SW480 (cell line): Measurements from ENCODE around the gene ADAM15.

Source experiments
- DNase-seq: peaks from one replicate; pipeline ENCODE4 v3.0.0-alpha.2; 2016; ENCODE audit warnings: low spot score

The ADAM15 gene

DNA sequence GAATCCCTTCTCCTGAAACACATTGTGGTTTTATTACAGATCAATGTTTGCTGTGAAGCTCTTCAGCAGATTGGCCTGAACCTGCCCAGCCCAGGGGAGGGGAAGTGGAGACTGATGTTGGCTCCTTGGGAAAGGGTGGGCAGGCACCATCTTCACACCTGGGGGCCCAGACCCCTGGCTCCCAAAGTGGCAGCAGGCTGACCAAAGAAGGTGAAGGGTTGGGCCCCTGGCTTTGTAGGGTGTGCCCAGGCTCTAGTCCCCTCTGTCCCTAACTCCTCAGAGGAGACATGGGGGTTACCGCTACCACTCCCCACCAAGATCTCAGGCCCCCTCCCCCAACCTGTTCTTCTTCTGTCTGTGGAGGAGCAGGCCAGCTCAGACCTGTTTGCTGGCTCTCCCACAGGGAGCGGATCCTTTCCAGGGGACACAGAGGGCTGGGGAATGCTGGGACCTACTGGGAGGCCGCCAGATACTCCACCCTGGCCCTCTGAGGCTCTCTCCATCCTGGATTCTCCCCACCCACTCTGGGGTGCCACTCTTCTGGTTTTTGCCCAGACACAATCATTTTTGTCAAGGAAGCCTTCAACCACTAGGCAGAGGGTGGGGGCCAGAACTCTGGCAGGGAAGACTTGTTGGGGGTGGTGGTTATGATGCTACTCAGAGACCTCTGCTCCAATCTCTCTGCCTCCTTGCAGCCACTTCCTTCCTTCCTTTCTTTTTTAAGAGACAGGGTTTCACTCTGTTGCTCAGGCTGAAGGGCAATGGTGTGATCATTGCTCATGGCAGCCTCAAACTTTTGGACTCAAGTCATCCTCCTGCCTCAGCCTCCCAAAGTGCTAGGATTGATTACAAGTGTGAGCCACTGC lies 22.5 kb downstream of the ADAM15 start:
- DNase-seq: no peak

DNA sequence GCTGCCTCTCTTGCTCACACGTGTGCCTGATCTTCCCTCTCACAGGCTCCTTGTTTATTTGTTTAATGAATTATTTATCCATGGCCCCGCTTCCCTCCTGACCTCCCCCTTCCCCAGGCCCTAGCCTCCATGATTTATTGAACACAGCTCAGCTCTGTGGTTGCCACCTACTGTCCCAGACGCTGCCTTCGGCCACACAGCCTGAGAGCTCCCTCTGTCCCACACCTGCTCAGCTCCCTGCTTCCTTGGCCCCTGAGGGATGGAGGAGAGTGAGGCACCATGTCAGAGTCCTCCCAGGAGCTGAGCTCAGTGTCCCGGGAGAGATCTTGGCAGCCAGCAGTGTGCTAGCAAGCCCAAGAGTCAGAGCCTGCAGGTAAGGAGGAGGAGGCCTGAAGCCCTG lies 24.4 kb downstream of the ADAM15 start:
- no peak for DNase-seq

DNA sequence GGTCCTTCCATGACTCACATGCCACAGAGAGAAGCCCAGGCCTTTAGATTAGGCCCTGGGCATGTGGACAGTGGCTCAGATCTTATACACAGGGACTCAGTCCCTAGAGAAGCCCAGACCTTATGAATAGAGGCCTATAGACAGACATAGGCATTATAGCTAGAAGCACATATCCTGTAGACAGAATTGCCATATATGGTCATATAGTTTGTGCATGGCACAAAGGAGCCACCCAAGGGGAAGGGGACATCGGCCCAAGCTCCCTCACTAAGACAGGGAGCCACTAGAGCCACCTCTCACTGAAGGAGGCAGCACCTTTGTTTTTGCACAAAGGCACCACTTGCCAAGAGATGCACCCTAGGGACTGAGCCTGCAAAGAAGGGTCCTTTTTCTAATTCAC lies 25.3 kb downstream of the ADAM15 start:
- no peak for DNase-seq

DNA sequence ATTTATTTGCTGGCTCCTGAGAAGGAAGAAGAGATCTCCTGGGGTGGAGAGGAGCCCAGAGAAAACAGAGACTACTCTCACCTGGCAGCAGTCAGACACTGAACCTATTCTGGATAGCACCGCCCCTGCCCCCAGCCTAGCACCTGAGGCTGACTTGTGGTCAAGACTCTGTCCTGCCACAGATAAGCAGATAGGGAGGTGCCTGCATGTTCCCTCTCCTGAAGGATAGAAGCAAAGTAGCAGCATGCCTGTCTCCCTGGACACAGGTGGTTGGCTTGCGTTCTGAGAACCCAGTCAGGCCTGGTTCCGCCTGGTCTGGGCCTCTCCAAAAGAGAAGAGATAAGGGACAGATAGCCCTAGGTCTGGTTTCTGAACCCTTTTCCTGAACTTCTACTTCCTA lies 26.2 kb downstream of the ADAM15 start:
- no peak for DNase-seq

DNA sequence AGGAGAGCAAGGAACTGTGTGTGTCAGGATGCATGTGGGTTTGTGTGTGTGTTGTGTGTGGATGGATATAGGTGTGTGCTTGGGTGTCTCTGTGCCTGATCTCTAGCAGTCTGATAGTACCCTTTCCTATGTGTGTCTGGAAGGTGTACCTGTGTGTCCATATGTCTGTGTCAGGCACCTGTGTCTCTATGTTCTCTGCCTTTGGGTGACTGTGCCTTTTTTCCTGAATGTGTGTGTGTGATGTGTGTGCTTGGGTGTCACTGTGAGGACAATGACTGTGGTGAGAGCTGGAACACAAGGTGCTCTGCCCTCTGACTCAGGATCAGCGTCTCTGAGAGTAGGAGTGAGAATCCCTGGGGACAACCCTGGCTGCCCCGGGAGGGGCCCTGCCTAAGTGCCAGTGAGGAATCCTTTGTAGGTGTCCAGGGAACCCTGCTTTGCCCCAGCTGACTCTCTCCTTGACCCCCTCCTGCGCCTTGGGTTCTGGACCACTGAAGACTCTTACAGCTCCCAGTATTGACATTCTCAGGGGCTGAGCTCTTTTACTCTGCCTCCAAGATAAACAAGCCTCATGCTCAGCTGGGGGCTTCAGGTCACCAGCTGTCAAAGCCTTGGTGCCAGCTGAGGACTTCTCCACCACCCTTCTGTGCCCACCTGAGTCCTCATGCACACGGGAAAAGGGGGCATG lies 26.8 kb downstream of the ADAM15 start:
- DNase-seq: no peak

DNA sequence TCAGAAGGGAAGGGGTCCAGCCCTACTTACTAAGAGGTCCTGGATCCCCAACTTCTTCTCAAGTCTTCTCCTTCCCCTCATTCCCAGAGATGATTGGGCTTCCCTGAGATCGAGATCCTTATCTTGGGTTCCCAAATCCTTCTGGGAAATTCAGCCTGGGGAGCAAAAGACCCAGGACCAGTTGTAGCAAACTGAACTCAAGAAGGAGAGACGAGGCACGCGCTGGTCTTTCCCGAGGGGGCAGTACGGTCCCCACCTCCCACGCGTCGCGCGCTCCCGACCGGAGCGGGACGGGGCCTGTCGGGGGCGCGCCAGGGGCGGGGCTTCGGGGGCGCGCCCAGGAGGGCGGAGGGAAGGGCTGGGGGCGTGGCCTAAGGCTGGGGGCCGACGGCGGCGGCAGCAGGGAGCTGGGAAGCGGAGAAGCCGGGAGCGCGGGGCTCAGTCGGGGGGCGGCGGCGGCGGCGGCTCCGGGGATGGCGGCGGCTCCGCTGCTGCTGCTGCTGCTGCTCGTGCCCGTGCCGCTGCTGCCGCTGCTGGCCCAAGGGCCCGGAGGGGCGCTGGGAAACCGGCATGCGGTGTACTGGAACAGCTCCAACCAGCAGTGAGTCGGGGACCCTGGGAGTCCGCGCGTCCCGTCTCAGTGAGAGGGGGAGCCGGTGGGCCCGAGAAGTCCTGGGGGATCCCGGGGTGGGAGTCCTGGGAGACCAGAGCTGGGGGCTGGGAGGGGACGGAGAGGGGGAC lies 27.5 kb downstream of the ADAM15 start, which contains the start of gene EFNA3:
EFNA3 (plus strand) TSS at position 369 of the 741 bp plus-strand sequence; CDS start at position 474, 105 bp downstream.
- no peak for DNase-seq

DNA sequence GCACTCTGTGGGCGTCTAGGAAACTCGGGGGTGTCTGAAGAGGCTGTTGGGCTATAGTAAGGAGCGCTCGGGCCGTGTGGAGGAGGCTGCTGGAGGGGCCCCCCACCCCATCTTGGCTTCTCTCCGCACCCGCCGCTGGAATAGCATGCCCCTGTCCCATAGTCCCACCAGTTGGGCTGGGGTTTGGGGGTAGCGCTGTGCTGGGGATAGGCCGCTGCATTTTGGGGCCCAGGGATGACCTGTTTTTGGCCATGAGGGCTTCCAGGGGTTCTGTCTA lies 28.0 kb downstream of the ADAM15 start:
- DNase-seq: no peak

DNA sequence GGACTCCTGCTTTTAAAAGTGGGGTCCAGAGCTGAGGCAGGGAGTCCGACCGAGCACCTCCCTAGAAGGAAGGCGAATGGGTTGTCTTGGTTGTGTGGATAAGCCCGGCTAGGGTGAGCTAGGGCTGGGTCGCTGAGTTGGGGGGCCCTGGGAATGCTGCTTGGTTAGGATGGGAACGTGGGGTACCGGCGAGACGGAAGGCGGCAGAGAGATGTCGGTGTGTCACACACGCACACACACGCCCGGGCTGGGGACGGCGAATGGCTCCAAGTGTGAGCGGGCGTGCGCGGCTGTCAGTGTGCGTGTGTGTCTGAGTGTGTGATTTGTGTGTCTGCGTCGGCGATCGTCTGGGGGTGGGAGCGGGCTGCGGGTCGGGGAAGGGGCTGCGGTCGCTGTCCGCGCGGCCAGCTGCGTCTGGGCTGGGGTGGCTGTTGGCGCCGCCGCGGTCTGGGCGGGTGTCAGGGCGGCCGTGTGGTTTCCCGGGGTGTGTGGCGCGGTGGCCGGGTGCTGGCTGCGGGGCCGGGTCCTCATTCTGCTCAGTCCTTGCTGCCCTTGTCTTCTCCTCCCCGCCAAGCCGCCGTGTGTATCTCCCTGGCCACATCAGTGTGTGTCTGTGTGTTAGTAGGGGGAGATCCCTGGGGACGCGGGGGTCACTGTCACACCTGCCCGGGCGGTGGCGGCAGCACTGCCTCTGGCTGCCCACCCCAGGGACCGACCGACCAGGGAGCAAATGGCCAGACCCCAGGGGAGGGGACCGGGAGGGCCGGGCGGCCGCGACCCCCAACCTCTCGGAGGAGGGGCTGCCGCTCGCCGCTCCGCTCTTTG lies 28.6 kb downstream of the ADAM15 start:
- no peak for DNase-seq

DNA sequence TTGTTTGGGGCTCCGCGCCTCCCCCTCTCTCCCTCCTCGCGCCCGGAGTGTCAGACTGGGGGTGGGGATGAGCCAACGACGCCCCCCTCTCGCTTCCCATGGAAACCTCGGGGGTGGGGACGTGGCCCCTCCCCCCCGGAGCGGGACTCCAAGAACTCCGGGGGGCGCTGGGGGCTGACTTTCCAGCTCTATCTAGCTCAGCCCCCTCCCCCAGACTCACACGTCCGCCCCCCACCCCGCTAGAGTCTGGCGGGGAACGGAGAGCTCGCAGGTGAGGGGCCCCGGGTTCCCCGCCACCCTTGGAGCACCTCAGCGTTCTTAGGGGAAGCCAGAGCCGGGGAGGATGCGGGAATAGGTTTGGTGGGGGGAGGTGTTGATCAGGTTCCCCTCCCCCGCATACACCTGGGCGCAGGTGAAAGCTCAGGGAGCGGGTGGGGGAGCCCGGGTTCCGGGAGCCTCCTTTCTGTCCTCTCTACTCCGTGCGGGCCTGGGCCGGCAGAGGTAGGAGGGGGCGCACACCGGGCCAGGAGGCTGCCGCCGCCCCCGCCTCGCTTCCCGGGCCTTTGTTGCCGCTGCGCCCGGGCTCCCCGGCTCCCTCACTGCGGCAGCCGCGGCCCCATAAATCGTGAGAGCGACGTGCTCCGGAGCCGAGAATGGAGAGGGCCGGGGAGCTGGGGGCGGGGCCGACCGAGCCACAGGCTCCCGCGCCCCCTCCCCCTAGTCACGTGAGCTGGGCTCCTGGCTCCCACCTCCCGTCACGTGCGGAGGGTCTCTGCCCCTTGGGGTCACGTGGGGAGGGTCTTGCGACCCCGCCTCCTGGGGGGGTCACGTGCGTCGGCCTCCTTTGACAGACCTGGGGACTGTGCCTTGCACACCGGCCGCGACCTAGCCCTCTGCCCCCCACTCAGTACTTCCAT lies 29.5 kb downstream of the ADAM15 start:
- no peak for DNase-seq

DNA sequence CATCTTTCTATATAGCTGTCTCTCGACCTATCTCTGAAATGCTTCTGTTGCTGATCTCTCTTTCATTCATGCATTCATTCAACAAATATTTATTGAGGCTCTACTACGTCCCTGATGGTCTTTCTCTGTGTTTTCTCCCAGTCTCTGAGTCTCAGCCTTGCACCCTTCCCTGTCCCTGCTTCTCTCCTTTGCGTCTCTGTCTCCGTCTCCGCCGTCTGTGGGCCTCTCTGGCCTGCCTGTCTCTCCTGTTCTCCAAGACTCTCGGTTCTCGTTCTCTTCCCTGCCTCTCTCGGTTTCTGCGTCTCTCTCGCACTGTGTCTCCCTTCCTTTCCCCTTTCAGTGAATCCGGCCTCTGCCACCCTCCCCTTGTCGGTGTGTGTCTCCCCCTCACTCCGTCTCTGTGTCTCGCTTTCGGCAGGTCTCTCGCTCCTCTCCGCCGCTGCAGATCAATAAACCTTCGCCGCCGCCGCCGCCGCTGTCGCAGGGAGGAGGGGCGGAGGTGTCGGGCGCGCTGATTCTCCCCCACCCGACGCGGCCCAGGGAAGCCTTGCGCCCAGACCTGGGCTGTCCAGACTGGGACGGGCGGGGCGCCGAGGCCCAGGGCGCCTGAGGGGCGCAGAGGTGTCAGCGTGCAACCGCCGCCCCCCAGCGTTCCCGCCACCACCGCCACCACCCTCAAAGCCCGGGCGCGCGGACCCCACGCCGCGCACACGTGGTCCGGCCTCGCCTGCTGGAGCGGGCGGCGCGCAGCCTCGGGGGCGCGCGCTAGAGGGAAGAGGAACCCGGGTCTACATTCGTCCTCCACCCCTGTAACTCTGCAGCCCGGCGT lies 30.6 kb downstream of the ADAM15 start:
- DNase-seq: peak; percentile 41

DNA sequence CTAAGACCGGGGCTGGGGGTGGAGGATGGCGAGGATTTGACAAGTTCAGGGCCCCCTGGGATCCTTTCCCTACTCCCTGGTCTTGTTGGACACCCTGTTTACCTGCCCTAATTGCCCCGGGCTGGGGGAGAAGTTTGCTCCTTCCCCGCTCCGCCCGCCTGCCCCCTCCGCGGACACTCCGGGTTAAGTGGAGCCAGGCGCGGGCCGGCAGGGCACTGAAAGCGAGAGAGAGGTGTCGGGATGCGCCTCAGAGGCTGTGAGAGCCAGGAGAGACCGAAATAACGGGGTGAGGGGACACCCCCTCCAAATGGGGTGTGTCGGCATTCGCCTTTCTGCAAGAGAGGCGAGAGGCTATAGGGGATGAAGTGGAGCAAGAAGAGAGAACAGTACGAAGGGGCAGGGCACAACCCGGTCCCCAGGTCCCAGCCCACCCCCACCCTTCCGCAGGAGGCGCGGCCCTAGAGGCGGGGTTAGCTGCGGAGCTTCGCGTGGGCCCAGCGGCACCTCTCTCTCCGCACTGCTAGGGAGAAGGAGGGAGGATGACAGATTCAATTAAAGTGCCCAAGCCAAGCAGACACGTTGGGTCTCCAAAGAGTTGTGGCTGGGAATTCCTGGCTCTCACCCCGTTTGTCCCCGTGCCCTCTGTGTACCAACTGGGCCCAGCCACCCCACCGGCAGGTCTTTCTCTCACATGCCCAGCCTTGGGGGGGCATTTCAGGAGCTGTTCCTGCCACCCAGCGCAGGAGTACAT lies 31.4 kb downstream of the ADAM15 start:
- peak; percentile 71 for DNase-seq

DNA sequence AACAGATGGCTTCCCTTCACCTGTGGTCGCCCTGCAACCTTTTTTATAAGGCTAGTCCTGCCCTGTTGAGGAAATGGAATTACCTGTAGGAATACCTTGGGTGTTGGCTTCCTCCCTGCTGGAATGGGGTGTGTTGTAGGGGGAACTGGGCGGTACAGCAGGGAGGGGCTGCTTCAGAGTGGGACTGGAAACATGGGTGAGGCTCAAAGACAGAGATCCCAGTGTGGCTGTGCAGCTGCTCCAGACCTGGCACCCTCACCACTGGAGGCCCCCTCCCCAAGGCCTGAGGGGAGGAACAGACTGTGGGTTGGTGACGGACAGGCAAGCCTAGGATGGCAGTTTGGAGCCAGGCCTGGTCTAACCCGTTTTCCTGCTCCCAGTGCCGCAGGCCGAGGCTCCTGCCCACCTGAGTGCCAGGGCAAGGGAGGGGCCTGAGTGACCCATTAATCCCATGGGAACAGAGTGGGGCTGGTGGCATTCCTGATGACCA lies 32.0 kb downstream of the ADAM15 start:
- DNase-seq: peak; percentile 83

DNA sequence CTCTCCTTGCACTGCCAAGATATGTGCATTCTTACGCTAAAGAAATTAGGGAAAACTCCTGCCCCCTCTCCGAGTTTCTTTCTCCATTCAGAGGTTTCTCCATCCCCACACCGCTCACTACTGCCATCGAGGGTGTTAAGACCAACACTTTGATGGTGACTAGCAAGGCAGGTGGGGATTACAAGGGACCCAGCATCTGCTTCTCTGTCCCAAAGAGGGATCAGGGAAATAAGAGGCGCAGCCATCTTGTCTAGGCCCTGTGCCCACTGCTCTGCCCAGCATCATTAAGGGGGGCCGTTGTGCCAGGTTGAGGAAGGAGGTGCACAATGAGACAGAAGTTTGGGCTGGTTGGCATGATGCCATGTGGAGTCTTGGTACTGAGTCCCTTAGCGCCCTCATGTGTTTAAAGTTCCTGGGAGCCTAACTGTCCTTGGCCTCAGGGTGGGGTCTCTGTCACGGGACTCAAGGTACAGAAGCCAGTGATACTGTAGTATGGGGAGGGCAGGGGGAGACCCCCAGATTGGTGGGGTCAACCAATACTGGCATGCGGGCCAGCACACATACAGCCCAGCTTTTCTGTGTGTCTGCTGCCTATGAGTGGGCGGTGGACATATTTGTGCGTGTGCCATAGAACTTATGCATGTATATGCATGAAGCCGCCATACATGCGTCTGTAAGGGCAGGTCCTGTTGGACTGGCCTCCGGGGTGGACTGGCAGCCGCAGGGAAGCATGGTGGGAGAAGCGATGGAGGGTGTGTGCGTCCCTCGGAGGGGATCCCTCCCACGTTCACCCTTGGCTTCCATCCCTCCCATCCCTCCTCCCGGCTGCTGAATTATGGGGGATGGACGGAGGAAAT lies 33.0 kb downstream of the ADAM15 start:
- DNase-seq: peak; percentile 56

DNA sequence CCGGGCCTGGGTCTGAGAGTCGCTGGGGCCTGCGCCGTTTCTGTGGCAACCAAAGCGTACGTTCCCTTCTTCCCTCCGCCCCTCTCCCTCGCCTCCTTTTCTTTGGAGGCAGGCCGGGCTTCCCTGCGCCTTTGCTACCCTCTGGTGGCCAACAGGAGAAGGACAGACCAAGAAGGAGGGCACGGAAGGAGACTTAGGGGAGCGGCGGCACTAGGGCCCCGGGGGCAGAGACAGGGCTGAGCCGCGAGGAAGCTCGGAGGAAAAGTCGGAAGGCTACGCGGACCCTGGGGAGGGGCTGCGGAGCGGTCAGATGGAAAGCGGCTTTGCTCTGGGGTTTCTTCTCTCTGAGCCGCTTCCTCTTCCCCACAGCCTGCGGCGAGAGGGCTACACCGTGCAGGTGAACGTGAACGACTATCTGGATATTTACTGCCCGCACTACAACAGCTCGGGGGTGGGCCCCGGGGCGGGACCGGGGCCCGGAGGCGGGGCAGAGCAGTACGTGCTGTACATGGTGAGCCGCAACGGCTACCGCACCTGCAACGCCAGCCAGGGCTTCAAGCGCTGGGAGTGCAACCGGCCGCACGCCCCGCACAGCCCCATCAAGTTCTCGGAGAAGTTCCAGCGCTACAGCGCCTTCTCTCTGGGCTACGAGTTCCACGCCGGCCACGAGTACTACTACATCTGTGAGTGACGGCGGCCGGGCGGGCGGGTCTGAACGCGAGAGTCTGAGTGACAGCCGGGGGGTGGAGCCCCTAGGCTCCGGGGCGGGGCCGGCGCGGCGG lies 33.8 kb downstream of the ADAM15 start:
- peak; percentile 90 for DNase-seq

DNA sequence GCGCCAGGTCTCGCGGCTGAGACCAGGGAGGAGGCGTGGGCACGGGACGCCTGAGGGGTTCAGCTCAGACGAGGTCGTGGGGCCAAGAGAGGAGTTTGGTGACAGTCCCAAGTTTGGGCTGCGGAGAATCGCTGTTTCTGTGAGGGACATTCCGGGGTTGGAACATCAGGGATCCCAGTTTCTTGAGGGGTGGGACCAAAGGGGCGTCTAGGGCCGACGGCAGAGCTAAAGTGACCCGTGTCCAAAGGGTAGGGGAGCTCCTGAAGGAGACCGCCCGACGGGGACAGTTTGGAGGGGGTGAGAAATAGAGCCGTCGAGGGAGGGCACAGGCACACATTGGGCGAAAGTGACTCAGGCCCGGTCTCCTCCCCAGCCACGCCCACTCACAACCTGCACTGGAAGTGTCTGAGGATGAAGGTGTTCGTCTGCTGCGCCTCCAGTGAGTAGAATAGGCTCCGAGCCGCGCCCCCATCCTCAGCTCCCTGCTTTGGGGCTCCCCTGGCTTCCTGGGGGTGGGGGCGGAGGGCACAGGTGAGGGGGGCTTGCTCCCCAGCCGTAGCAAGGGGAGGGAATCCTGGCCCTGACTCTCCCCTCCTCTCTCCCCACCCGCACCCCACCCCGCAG lies 34.5 kb downstream of the ADAM15 start:
- peak; percentile 77 for DNase-seq

DNA sequence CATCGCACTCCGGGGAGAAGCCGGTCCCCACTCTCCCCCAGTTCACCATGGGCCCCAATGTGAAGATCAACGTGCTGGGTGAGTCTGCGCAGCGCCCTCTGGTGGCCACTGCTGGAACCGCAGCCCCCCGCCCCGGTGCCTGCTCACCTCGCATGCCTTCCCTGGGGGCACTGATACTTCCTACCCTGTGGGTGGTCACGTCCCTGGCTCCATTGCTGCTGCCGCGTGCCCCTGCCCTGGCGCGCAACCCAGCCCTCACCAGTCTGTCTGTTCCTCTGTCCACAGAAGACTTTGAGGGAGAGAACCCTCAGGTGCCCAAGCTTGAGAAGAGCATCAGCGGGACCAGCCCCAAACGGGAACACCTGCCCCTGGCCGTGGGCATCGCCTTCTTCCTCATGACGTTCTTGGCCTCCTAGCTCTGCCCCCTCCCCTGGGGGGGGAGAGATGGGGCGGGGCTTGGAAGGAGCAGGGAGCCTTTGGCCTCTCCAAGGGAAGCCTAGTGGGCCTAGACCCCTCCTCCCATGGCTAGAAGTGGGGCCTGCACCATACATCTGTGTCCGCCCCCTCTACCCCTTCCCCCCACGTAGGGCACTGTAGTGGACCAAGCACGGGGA lies 35.1 kb downstream of the ADAM15 start:
- peak; percentile 59 for DNase-seq
